Stimulated activated CD4-positive, alpha-beta T cell treated with anti-CD3 and anti-CD28 coated beads, Interleukin-1b, Interleukin-23, amount 100 ng/mL, for 24 hours (primary cell): Measurements from ENCODE around the gene INO80D.
"Not testable (repeated sequence)": the region's sequence is repeated elsewhere in the genome, so short reads cannot be mapped to it uniquely, and the experiment has no call there.

Experiments used
- DNase-seq, 4 experiments: peaks; one replicate each; pipeline ENCODE4 v3.0.0-alpha.2; 2020; ENCODE audit warnings: low read depth in 4 of 4, low spot score in 1 of 4

INO80D gene

DNA sequence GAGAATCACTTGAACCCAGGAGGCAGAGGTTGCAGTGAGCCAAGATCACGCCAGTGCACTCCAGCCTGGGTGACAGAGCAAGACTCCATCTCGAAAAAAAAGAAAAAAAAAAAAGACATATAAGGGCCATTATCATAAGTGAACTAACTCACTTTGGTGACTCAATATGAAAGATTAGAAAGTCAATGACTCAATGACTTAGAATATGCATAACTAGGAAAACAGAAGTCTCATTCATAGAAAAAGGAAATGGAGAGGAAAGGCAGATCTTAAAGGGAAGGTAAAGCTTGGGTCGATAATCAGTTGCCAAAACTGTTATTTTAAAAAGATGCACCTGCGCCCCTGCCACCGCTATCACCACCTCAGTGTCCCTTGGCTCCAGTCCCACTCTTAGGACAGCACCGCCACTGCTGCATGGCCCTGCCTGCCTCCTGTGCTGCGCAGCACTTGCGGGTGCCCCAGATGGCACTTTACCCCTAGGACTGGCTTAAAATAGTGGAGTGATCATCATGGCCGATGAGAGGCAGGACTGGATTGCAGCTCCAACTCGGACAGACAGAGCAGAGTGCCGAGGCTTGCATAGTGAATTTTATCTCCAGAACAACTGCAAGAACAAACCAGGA, 54.7 kb downstream of the INO80D start:
- DNase-seq: no peak

DNA sequence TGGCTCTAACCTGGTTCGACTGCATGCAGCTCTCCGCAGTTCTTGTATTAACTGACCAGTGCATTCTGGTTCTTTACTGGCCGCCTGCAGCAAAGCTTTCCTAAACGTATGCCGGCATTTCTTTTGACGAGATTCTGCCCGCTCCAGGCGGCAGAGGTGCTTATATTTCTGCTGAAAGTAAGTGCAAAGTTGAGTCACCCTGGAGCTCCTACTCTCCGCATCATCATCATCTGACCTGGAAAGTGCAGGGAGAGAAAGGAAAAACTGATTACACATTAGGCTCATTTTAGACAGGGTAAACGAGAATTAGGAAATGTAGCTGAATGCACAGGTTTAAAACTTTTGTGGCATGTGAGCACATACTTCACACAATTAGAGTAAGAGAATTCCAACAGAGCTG, 57.9 kb downstream of the INO80D start:
- no peak for DNase-seq

DNA sequence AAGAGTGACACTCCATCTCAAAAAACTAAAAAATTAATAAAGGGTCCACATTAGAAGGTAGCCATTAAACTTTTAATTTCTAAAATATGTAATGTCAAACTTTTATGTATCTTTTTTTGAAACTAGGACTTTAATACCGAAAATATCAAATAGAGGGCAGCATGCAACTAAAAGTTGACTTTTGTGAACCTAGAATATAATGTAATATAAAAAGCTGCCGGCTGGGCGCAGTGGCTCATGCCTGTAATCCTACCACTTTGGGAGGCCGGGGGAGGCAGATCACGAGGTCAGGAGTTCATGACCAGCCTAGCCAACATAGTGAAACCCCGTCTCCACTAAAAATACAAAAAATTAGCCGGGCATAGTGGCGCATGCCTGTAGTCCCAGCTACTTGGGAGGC, 62.8 kb downstream of the INO80D start:
- DNase-seq: no peak

DNA sequence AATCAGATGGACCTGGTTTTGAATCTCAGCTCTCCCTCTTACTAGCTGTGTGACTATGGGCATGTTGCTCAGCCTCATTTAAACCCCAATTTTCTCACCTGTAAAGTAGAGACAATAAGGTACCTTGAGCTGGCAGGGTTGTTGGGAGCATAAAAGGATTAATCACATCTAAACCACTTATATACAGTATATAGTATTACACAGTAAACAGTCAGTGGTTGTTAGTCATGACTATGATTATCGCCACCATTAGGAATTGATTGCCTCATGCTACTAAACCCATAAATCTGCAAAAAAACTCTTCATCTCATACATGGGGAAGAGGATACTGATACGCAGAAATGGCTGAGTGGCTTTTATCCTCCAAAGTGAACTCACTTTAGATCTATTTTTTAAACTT, 65.8 kb downstream of the INO80D start:
- DNase-seq: no peak

DNA sequence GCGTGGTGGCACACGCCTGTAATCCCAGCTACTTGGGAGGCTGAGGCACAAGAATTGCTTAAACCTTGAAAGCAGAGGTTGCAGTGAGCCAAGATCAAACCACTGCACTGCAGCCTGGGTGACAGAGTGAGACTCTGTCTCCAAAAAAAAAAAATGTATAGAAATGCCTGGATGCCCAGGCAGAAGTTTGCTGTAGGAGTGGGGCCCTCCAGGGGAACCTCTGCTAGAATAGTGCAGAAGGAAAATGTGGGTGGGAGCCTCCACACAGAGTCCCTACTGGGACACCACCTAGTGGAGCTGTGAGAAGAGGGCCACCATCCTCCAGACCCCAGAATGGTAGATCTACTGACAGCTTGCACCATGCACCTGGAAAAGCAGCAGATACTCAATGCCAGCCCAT, 70.2 kb downstream of the INO80D start:
- DNase-seq: not testable (repeated sequence)

DNA sequence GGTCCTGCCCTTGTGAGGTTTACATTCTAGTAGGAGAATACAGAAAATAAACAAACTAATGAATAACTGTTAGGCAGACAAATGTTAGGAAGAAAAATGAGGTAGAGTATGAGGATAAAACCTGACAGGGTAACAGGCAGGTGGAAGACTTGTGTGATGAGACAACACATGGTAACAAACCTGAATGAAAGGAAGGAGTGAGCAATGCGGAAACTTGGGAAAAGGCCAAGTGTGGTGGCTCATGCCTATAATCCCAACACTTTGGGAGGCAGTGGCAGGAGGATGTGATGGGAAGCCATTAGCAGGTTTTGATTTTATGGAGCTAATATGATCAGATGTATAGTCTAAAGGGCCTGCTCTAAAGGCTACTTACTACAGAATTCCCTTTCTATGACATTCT, 74.2 kb downstream of the INO80D start:
- DNase-seq: no peak

DNA sequence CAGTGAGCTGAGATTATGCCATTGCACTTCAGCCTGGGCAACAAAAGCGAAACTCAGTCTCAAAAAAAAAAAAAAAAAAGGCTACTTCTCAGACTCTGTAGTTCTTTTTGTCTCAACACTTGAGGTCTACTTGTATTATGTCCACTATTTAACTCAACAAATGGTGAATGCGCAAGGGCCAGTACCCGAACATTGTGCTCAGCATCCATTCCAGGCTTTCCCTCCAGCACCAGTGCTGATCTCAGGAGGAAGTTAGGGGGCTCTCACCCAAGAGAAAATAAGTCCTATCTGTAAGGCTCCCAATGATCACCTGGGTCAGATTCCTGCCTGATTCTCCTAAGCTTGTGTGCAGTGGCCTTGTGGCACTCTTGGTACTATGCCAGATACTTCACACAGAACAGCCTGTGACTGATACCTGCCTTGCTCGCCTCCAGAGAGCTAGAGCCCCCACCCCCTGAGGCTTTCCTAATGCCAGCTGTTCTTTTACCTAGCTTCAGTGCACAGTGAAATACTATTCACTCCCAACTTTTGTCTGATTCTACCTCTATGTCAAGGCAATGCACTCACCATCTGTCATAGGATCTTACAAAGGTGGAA, 74.9 kb downstream of the INO80D start:
- DNase-seq: no peak

DNA sequence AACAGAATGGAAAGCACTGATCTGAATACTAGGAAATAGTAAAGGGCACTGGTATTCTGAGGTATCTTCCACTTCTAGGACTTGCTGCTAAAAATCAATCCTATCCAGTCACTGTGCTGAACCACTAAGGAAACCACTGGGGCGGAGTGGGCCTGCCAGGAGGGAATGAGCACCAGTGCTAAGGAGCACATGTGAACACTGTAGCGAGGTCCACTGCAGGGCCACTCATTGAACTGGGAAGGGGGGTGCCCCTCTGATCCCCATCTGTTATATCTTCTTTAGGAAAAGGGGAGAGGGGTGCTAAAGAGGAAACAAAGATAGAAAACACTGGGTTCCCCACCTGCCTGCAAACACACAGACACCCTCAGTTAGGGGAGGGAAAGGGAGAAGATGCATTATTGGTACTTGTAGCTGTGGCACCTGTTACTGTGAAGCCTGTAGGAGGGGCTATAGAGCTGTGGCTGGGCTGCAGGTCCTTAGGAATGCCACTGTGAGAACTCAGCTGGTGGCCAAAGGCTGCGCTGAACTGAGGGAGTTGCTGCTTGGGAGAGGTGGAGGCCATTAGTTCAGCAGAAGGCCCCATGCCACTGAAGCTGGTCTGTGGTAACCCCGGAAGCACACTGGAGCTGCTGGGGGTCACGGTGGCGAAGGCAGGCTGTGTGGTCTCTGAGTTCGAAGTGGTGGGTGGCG, 81.8 kb downstream of the INO80D start:
- no peak for DNase-seq

DNA sequence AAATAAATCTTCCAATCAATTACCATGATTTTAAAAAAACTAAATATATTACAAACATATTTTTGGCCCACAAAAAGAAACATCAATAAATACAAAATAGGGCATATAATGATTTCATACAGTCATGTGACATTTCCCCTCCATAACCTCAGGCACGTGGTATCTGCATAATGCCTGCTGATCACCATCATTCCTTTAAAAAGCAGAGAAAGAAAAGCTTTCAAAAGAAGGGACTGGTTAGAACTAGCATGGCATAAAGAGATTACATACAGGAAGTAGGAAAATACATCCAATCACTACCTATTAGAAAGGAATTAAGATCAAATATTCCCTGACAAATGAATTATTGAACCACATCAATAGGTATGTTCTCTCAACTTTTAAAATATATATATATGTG, 83.5 kb downstream of the INO80D start:
- DNase-seq: no peak

DNA sequence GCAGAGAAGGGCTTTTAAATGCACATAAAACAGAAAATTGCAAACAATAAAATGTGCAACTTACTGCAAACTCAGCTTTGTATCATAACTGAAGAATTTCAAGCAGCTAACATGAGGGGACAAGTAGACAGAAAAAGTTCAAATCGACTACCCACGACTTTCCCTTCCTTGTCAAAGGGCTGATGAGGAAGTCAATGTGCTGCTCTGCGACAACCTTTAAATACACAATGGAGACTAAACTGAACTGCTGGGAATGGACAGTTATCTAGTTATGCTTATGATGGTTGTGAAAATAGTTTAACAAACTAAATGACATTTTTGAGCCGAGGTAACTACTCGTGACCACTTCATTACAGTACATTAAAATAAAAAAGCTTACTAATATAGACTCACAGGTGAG, 84.1 kb downstream of the INO80D start:
- no peak for DNase-seq

DNA sequence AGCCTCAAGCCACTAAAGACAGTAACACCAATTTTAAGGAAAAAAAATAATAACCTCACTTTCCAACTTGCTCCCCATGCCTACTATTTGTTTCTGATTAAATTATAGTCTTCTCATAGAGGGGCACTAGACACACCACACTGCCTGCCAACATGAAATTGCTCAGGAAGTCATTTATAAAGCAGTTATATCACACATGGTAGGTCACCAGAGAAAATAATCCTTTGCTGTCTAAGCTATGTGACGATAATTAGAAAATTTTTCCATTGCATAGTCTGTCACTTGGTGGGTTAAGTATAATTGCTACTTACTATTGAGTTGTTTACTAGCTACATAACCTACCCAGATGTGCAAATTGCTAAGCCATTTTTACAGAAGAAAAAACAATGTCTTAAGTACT, 85.2 kb downstream of the INO80D start:
- no peak for DNase-seq

DNA sequence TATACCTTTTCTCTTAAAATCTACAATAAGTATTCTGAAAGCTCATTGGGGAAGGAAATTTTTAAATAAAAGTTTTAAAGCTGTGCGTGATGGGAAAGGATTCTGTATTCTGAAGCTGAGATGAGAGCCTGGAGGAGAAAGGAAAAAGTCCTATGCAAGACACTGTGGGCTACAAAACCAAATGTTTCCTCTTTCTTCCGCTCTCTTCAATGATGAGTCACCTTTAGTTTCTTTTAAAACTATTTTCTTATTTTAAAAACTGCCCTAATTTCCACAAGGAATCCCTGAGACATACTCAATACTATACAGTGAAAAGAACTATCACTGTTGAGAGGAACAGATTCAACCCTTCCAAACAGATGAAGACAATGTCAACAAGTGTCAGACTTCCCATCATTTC, 87.4 kb downstream of the INO80D start:
- no peak for DNase-seq

DNA sequence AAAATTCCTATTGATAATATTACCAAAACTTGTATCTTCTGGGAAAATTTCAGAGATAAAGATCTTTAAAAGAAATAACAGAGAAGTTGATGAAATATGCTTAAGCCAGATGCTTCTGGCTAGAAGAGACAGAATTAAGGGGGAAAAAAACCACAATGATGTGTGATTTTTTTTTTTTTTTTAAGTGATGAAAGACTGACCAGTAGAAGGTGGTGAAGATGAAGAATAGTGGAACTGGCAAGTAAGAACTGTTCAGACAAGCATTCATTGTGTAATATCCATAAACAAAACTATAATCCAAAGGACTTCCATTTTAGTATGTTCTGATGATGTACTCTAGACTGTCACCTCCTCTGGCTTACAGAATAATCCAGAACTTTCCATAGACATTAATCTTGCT, 89.8 kb downstream of the INO80D start:
- no peak for DNase-seq

DNA sequence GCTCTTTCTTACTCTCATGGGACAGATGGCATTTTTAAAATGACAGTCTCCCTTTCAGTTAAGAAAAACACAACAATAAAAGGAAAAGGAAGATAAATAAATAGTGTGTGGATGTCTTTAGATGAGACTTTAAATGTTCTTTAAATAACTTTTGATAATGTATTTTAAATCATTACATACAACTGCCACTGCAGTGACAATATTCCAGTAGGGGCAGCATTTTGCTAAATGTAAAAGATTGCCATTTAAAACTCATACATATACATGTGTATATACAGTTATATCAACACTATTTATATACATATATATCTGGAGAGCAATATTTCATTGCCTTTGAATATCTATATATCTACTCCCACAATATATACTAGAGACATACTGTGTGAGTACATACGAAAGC, 90.7 kb downstream of the INO80D start:
- no peak for DNase-seq

DNA sequence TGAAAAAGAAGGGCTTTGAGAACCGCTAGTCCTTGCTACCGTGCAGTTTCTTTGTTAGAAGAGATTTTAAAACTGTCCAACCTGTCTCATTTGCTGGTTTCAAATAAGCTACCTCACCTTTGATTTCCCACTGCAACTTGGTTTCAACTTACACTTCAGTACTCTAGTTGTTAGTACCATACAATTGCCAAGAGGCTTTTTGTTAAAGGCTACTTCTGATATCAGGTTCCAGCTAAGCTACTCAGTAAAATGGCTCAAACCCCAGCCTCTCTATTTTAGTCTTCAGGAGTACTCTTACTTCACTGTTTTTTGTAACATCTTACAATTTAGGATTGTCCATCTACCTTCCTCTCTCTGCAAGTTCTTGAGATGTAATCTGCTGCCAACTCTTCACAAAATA, 91.6 kb downstream of the INO80D start:
- DNase-seq: no peak

DNA sequence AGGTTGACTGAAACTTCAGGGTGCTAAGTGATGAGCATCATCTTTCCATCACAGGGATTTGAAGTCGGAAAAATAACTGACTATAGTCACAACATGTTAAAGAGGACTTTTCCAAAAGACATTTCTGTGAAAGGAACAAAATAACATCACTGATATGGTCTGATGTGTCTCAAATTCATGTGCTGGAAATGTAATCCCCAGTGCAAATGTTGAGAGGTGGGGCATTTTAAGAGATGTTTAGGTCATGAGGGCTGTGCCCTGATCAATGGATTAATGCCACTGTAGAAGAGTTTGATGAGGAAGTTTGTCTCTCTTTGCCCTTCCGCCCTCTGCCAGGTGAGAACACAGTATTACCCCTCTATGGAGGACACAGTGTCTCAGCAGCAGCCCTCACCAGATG, 95.9 kb downstream of the INO80D start:
- no peak for DNase-seq

DNA sequence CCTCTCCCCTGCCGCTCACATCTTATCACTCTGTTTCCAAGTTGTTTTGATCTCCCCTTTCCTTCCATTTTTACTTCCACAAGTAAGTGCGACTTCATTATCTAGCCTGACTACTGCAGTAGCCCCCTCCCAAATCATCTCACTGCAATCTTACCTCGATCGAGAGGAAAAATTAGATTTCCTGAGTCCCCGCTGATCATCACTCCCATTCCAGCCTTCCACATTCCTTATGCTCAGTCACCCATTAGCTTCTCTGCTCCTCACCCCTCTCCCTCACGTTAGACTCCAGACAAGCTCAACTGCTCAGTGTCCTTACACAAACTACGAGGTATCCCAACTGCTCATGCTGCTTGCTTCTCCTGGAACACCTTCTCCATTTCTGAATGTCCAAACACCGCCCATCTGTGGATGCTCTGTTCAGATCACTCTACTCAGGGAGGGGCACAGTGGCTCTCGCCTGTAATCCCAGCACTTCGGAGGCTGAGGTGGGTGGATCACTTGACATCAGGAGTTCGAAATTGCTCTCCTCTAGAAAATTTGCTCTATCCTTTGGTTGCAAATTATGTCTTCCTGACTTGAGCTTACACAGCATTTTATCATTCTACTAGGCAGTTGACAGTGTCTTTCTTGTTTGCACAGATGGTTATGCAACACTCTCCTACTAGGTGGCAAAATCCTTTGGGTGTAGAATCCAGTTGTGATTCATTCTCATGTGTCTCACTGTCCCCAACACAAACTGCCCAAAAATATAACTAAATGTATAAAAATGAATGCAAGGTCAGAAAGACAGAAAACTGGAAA, 96.5 kb downstream of the INO80D start:
- no peak for DNase-seq

DNA sequence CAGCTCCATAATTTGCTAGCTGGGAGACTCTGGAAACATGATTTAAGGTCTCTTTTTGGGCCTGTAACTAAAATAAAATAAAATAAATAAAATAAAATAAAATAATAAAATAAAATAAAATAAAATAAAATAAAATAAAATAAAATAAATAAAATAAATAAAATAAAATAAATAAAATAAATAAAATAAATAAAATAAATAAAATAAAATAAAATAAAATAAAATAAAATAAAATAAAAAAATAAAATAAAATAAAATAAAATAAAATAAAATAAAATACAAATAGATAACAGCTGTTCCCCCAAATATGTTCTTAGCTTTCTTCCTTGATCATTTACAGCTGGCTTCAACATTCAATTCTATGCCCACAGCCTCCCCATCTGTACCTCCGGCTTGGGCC, 97.3 kb downstream of the INO80D start:
- not testable (repeated sequence) for DNase-seq

DNA sequence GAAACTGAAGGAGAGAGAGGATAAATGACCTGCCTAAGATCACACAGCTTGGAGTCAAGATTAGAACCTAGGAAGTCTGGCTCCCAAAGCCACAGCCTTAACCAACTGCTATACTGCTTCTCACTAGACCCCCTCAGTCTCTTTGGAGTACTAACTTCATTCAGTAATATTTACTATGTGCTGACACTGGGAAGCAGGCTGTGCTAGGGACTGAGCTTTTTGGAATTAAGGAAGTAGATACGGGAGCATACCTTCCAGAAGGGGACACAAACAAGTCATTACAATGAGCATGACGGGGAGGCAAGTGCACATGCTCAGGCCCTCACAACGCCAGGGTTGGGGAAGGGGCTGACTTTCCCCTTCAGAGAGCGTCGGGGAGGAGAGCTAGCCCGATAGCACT, 97.7 kb downstream of the INO80D start:
- DNase-seq: no peak

DNA sequence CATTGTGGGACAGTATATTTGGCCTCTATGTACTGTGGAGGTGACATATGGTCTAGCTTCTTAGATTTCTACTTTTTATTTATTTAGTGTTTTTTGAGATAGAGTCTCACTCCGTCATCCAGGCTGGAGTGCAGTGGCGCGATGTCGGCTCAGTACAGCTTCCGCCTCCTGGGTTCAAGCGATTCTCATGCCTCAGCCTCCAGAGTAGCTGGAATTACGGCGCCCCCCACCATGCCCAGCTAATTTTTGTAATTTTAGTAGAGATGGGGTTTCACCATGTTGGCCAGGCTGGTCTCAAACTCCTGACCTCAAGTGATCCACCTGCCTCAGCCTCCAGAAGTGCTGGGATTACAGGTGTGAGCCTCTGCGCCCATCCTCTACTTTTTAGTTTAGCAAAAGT, 99.6 kb downstream of the INO80D start:
- DNase-seq: not testable (repeated sequence)

DNA sequence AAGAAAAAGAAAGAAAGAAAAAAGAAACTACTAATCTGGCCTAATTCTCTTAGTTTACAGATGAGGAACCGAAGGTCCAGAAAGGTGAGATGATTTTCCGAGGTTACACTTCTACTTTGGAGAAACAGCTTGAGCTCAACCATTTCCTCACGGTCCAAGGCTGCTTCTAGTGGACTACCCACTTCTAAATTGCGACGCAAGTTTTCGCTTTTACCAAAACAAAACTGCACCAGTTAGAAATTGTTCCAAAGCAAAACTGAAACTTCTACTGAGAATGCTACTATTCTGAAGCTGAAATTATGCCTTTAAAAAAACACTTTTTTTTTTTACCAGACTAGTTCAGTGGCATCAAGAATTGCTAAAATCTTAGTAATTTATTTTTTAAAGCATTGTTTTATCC, 101.6 kb downstream of the INO80D start:
- no peak for DNase-seq

DNA sequence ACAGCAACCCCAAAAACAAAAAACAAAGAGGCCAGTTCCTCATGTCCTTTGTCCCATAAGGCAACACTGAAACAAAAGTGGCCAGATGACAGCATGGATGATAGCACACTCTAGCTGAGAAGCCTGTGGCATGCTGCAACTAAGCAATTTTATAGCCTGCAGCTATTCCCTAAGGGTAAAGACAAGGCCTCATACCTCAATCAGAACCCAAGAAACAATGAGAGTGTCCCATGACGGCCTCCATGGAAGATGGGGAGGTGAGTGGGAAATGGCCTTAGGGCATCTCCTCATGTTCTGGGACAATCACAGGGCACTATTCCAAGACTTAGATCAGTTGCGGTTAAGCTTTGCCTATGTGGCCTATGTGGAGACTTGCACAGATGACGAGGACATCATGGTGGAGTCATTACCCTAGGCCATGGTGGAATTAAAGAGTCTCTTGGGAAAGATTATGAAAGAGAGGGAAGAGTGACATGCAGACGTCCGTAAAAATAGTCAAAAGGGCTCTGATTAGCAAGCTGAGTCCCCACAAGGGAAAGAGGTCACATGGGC, 103.1 kb downstream of the INO80D start:
- DNase-seq: no peak
